Brain microvascular endothelial cell (primary cell): Measurements from ENCODE around the gene SMIM30.
"Not testable (repeated sequence)": the region's sequence is repeated elsewhere in the genome, so short reads cannot be mapped to it uniquely, and the experiment has no call there.

Source experiments
- DNase-seq: peaks from one replicate; pipeline ENCODE4 v3.0.0-alpha.2; 2020
- H3K27ac ChIP-seq: fragments of 250-450 bp; sonication (Bioruptor Pico); 2 replicates; pipeline ENCODE4 v1.5.1; 2020; ENCODE audit warnings: mild to moderate bottlenecking, moderate library complexity
- H3K27me3 ChIP-seq: fragments of 250-450 bp; sonication (Bioruptor Pico); replicated peaks from 2 replicates; pipeline ENCODE4 v1.5.1; 2020; ENCODE audit warnings: mild to moderate bottlenecking
- H3K36me3 ChIP-seq: fragments of 250-450 bp; sonication (Bioruptor Pico); replicated peaks from 2 replicates; pipeline ENCODE4 v1.5.1; 2020; ENCODE audit warnings: mild to moderate bottlenecking
- H3K4me3 ChIP-seq: 2 replicates; pipeline ENCODE4 v1.5.1; 2011; ENCODE audit warnings: low read depth, mild to moderate bottlenecking, control low read depth, low read length, moderate library complexity
- CTCF ChIP-seq: IDR thresholded peaks from 2 replicates; pipeline ENCODE4 v1.5.1; 2011; ENCODE audit warnings: low read depth, mild to moderate bottlenecking, moderate library complexity, low read length, control low read depth, inconsistent platforms; ENCODE audit errors: missing control alignments
- in situ Hi-C: cut with HindIII; loops from 2 replicates; pipeline ENCODE4 v1.10.0; 2017; ENCODE audit warnings: low sequenced_read_pairs, low pct_ligation_motif_present

Gene SMIM30

GRCh38 chr7:113122744-113123143, 4.4 kb upstream of the SMIM30 start:
- Histone ChIP-seq H3K27ac (no peak overlapping the region), H3K36me3 (no peaks in the 10 kb centered on the region), H3K27me3 (no peaks in the 10 kb centered on the region), H3K4me3 (no peak overlapping the region)
- no peak for TF ChIP-seq CTCF
- in situ Hi-C loops: no loop called here
- no peak for DNase-seq

GRCh38 chr7:113120647-113121046, 2.3 kb upstream of the SMIM30 start:
- Histone ChIP-seq H3K4me3 (no peak overlapping the region), H3K27ac (no peak overlapping the region)
- in situ Hi-C loops: no loop called here

GRCh38 chr7:113119429-113119828, 1.1 kb upstream of the SMIM30 start:
- no peaks in the 10 kb centered on the region for H3K36me3 ChIP-seq
- H3K27me3 ChIP-seq: no peaks in the 10 kb centered on the region
- H3K4me3 ChIP-seq: no peak overlapping the region
- H3K27ac ChIP-seq: no peak overlapping the region
- in situ Hi-C loops: no loop called here
- DNase-seq: no peak
- no peak for TF ChIP-seq CTCF

More at GRCh38 chr7:113120647-113121046, 2.3 kb upstream of the SMIM30 start:
- Histone ChIP-seq H3K27me3 (no peaks in the 10 kb centered on the region), H3K36me3 (no peaks in the 10 kb centered on the region)
- DNase-seq: no peak
- no peak for TF ChIP-seq CTCF

- Histone ChIP-seq H3K27ac (peak overlapping the region; percentile 73), H3K4me3 (peak overlapping the region; percentile 74)
- H3K27me3 ChIP-seq, in situ Hi-C loops, H3K36me3 ChIP-seq, DNase-seq: not testable (repeated sequence)
Measured at GRCh38 chr7:113117374-113117774, 980 bp downstream of the SMIM30 start.

GRCh38 chr7:113113912-113114311, 4.4 kb downstream of the SMIM30 start:
- TF ChIP-seq CTCF: peak; percentile 39
- Histone ChIP-seq H3K27me3 (no peaks in the 10 kb centered on the region), H3K4me3 (no peak overlapping the region), H3K27ac (no peak overlapping the region), H3K36me3 (no peaks in the 10 kb centered on the region)
- in situ Hi-C loops: no loop called here
- DNase-seq: no peak

GRCh38 chr7:113109718-113110117, 8.6 kb downstream of the SMIM30 start:
- DNase-seq: no peak
- Histone ChIP-seq H3K27ac (no peak overlapping the region), H3K27me3 (no peaks in the 10 kb centered on the region), H3K4me3 (no peak overlapping the region), H3K36me3 (no peaks in the 10 kb centered on the region)
- TF ChIP-seq CTCF: no peak
- in situ Hi-C loops: no loop called here
